ENCODE data around the gene USP49.

USP49 gene

DNA sequence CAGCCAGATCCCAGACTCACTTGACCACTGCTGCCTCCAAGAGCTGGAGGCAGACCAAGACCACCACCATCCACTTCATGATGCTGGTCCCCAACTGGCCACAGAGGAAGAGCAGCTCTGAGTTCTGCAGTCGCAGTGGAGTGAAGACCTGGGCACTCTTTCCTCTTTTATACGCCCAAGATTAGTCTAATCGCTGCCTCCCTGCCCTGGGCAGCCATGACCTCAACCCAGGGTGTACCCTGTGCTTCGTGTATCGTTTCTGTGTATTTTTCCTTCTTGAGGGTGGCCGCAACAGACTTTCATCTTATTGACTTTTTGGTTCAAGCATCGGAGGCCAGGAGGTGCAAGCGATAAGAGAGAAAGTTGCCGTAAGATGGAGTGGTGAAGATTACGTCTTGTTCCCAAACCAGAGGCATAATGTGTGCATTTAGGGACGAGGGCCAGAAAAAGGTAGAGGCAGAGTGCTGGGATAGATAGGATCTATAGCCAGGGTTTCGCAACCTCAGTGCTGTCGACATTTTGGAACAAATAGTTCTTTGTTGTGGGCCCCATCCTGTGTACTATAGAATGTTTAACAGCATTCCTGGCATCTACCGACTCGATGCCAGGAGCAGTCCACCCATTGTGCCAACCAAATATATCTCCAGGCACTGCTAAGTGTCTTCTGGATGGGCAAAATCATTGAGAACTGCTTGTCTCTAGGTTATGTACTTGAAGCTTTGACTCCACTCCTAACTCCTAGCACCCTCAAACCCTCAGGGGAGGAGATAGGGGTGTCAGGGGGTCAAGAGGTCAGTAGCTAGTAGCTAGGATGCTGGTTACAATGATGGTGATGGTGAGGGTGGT lies 147.7 kb downstream of the USP49 start, which contains the start of gene PGC:
TSS of gene PGC (minus strand) at position 142 of the 846 bp plus-strand sequence. CDS start at position 79, 63 bp downstream.
- Histone ChIP-seq H3K4me3 (no peak within 1 kb of the TSS), H3K27ac (no peak within 1 kb of the TSS)
- TF ChIP-seq, protein P1, sequence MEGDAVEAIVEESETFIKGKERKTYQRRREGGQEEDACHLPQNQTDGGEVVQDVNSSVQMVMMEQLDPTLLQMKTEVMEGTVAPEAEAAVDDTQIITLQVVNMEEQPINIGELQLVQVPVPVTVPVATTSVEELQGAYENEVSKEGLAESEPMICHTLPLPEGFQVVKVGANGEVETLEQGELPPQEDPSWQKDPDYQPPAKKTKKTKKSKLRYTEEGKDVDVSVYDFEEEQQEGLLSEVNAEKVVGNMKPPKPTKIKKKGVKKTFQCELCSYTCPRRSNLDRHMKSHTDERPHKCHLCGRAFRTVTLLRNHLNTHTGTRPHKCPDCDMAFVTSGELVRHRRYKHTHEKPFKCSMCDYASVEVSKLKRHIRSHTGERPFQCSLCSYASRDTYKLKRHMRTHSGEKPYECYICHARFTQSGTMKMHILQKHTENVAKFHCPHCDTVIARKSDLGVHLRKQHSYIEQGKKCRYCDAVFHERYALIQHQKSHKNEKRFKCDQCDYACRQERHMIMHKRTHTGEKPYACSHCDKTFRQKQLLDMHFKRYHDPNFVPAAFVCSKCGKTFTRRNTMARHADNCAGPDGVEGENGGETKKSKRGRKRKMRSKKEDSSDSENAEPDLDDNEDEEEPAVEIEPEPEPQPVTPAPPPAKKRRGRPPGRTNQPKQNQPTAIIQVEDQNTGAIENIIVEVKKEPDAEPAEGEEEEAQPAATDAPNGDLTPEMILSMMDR (IDR thresholded peaks at IDR 0.05), result no peak
- DNase-seq (ENCODE audit: low spot score), result no peak

DNA sequence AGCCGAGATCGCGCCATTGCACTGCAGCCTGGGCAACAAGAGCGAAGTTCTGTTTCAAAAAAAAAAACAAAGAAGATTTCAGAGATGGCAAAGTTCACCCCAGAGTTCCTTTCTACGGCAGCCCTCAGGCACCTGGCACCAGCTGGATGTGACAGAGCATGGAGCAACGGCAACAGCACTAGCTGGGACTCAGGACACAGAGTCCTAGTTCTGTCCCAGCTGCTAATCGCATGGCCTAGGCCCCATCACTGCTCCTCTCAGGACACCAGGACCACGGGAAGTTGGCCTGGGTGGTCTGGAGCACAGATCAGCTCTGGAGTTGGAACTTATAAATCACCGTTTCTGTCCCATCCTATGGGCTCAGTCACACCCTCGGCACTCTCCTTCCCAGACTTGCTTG lies 149.1 kb downstream of the USP49 start:
- Histone ChIP-seq H3K4me3 (no peak overlapping the region), H3K27ac (no peak overlapping the region)
- no peak for DNase-seq (ENCODE audit: low spot score)
- TF ChIP-seq, protein P1 (IDR thresholded peaks at IDR 0.05), result no peak

DNA sequence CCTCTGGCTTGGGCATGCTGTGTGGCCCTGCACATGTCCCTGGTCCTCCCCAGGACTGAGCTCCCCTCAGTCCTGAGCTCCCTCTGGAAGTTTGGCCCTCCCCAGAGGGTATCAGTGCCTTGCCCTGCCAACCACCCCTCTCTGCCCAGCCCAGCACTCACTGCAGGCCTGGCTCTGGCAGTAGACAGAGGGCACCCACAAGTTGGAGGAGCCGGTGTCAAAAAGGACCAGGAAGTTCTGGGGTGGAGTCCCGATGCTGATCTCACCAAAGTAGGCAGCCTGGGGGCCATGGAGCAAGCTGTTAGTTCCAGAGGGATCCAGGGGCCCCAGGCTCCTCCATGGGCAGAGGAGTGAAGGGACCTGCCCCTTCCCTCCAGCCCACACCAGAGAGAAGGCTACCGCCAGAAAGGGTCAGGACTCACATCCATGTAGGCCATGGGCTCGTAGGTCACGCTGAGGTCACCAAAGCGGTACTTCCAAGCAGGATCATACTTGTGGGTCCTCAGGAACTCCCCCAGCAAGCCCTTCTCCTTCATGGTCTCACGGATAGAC lies 150.9 kb downstream of the USP49 start:
- TF ChIP-seq, protein P1 (IDR thresholded peaks at IDR 0.05), result no peak
- H3K27ac ChIP-seq, result no peak overlapping the region
- DNase-seq (ENCODE audit: low spot score), result no peak
- H3K4me3 ChIP-seq, result no peak overlapping the region

DNA sequence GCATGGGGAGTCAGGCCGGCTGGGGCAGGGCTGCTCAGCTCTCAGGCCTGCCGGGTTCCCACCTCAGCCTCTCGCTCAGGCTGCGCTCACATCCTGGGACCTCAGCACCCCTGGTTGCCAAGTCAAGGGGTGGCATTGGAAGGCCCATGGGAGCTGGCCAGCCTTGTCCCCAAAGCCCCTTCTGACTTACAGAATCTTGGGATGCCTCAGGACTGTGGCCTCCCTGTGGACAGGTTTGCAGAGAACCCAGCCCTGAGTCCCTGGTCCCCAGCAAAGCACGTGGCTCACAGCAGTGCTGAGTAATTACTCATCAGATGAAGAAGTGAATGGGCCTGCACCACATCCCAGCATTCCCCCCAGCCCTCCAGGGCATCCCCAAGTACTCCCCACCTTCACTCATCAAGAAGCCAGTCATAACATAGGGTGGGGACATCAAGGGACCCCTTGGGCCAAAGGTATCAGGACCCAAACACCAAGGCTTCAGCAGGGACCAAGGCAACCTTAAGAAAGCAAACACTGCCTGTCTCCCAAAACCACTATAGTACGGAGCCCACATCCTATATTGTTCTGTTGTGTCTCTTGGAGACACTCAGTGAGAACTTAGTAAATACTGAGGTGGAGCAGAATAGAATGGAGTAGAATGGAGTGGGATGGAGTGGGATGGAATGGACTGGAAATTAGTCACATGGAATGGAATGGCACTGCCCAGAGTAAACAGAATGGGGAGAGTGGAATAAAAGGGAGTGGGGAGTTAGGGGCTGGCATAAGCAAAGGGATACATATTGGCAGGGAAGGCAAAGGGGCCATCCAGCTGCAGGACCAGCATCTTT lies 151.6 kb downstream of the USP49 start:
- DNase-seq (ENCODE audit: low spot score), result no peak
- H3K4me3 ChIP-seq, result no peak overlapping the region
- TF ChIP-seq, protein P1 (IDR thresholded peaks at IDR 0.05), result no peak

DNA sequence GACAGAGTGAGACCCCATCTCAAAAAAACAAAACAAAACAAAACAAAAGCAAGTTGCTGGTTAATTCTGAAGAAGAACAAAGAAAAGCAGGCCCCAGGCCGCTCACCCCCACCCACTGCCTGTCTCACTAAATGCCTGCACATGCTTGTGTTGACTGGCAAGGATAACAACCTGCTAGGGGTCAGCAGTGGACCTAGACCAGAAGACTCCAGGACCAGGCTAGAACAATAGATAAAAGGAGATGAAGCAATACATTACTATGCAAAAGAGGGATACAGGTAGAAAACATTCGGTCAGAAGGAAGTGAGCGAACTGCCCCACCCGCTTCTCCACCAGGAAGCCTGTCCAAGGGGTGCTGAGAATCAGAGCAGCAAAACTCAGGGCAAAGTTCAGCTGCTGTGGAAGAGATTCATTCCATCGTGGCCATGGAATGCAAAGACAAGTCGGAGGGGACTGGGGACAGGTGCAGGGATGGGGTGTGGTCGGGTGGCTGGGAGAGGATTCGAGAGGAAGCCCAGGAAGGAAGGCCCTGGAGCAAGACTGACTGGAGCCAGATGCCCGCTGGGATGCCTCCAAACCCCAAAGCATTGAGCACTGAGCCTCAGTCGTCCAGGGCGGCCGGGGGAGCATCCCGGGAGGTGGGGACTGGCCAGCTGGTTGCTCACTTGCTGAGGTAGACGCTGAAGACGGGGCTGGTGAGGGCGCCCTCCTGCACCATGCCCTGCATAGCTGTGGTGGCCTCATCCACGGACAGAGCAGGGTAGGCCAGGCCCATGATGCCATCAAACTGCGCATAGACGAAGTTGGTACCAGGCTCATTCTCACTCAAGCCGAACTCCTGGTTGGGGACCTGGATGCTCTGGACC lies 153.3 kb downstream of the USP49 start:
- H3K27ac ChIP-seq, result no peak overlapping the region
- no peak overlapping the region for H3K4me3 ChIP-seq
- no peak for DNase-seq (ENCODE audit: low spot score)

More for the DNA sequence above, 151.6 kb downstream of the USP49 start:
- H3K27ac ChIP-seq, result no peak overlapping the region

More for the DNA sequence above, 153.3 kb downstream of the USP49 start:
- TF ChIP-seq, protein P1 (IDR thresholded peaks at IDR 0.05), result no peak
